Endothelial cell of umbilical vein (primary cell): ENCODE results near the gene EFHD2. TPM values are rescaled to one million over a fixed set of nuclear protein-coding genes. Genes with fewer than 3 reads are reported as not detected.

Source experiments
- BruUV-seq: library from RNA; stranded (reverse); fragments of 400-500 nt; replicated peaks from 2 replicates; lab custom pipeline; 2021; lab: Mats Ljungman, UMichigan
- CTCF ChIA-PET: fragments of 300-600, 350-600 bp; sonication (Branson Sonifier 250); formaldehyde crosslinking; loops from one replicate; lab custom pipeline; 2021; ENCODE audit warnings: antibody characterized with exemption, inconsistent platforms; lab: Charles Lee
- POLR2A ChIA-PET: fragments of 300-600, 350-600 bp; sonication (Branson Sonifier 250); formaldehyde crosslinking; loops from one replicate; lab custom pipeline; 2021; ENCODE audit warnings: antibody characterized with exemption, inconsistent platforms; lab: Charles Lee
- DNase-seq: peaks from one replicate; pipeline ENCODE4 v3.0.0-alpha.2; 2011; ENCODE audit warnings: low read depth, low spot score
- FAIRE-seq: peaks from 2 replicates; lab custom pipeline; 2011; peaks lifted over from hg19 to GRCh38; lab: Jason Lieb, UNC
- H2AFZ ChIP-seq: 2 replicates; pipeline ENCODE4 v1.6.0; 2012; ENCODE audit warnings: low read depth, low read length, control low read depth, inconsistent platforms
- H3K27ac ChIP-seq: 2 replicates; pipeline ENCODE4 v1.5.1; 2011; ENCODE audit warnings: low read depth, mild to moderate bottlenecking, control low read depth, low read length, moderate library complexity; ENCODE audit not compliant: insufficient read depth
- H3K27me3 ChIP-seq, 2 experiments: 2 replicates each; pipeline versions ENCODE4 v1.6.0 to v1.6.1; 2011; ENCODE audit warnings: low read length in 2 of 2, mixed read lengths in 1 of 2; ENCODE audit not compliant: control insufficient read depth in 2 of 2, insufficient read depth in 2 of 2
- H3K36me3 ChIP-seq, 2 experiments: 2 replicates in 1 of 2; 3 replicates in 1 of 2; pipeline ENCODE4 v1.5.1; 2011; ENCODE audit warnings: low read length in 2 of 2, mild to moderate bottlenecking in 1 of 2, moderate library complexity in 1 of 2; ENCODE audit not compliant: control insufficient read depth in 2 of 2, insufficient read depth in 2 of 2; ENCODE audit errors: extremely low read depth in 1 of 2
- H3K4me1 ChIP-seq: 3 replicates; pipeline ENCODE4 v1.5.1; 2011; ENCODE audit warnings: mild to moderate bottlenecking, low read length; ENCODE audit not compliant: control insufficient read depth, insufficient read depth; ENCODE audit errors: extremely low read depth
- H3K4me2 ChIP-seq: 2 replicates; pipeline ENCODE4 v1.6.1; 2011; ENCODE audit warnings: low read length, control low read depth, mixed read lengths; ENCODE audit not compliant: insufficient read depth
- H3K4me3 ChIP-seq, 3 experiments: fragments of 200-600 bp in 1 of 3; sonication (generic), shearing (Covaris generic) in 1 of 3; replicated peaks in 1 of 3; 2 replicates each; pipeline ENCODE4 v1.5.1; 2011 to 2016; ENCODE audit warnings: control low read depth in 3 of 3, low read length in 3 of 3, mild to moderate bottlenecking in 2 of 3, inconsistent platforms in 1 of 3, low read depth in 1 of 3, moderate library complexity in 1 of 3; ENCODE audit not compliant: insufficient read depth in 1 of 3
- H3K79me2 ChIP-seq: 2 replicates; pipeline ENCODE4 v1.6.0; 2012; ENCODE audit warnings: low read length, inconsistent platforms; ENCODE audit not compliant: control insufficient read depth, insufficient read depth
- H3K9ac ChIP-seq: replicated peaks from 2 replicates; pipeline ENCODE3; 2011; ENCODE audit warnings: low read length, control low read depth; ENCODE audit not compliant: insufficient read depth; ENCODE audit errors: extremely low read depth
- H3K9me1 ChIP-seq: replicated peaks from 3 replicates; pipeline ENCODE4 v1.6.0; 2011; ENCODE audit warnings: mild to moderate bottlenecking, low read length; ENCODE audit not compliant: control insufficient read depth, insufficient read depth; ENCODE audit errors: extremely low read depth
- H3K9me3 ChIP-seq: replicated peaks from 2 replicates; pipeline ENCODE4 v1.5.1; 2012; ENCODE audit warnings: low read length, inconsistent platforms; ENCODE audit not compliant: control insufficient read depth, insufficient read depth
- H4K20me1 ChIP-seq: replicated peaks from 2 replicates; pipeline ENCODE3; 2011; ENCODE audit warnings: mild to moderate bottlenecking, low read length; ENCODE audit not compliant: control insufficient read depth, insufficient read depth; ENCODE audit errors: extremely low read depth
- EZH2 ChIP-seq: IDR thresholded peaks from 2 replicates; pipeline ENCODE4 v1.6.1; 2012; ENCODE audit warnings: borderline replicate concordance, low read depth, mild to moderate bottlenecking, moderate library complexity, low read length, inconsistent platforms; ENCODE audit not compliant: severe bottlenecking
- FOS ChIP-seq: IDR thresholded peaks from 2 replicates; pipeline ENCODE4 v1.6.1; 2011; ENCODE audit warnings: mild to moderate bottlenecking, low read length, moderate library complexity, borderline replicate concordance; ENCODE audit not compliant: insufficient read depth
- GATA2 ChIP-seq: IDR thresholded peaks from 2 replicates; pipeline ENCODE4 v1.7.0; 2011; ENCODE audit warnings: low read depth, mild to moderate bottlenecking, moderate library complexity, mixed read lengths, low read length; ENCODE audit not compliant: insufficient read length, insufficient read depth
- JUN ChIP-seq: IDR thresholded peaks from 2 replicates; pipeline ENCODE4 v1.6.1; 2011; ENCODE audit warnings: borderline replicate concordance, low read depth; ENCODE audit not compliant: insufficient read length, insufficient read depth
- MAX ChIP-seq: IDR thresholded peaks from 2 replicates; pipeline ENCODE4 v1.6.1; 2011; ENCODE audit not compliant: insufficient read depth, insufficient read length
- MYC ChIP-seq: IDR thresholded peaks from one replicate; pipeline ENCODE4 v1.6.1; 2011; ENCODE audit warnings: mild to moderate bottlenecking, low read depth, low read length
- POLR2A ChIP-seq: IDR thresholded peaks from 2 replicates; pipeline ENCODE4 v1.6.1; 2012; ENCODE audit warnings: low read depth, mild to moderate bottlenecking, control low read depth, low read length
- POLR2AphosphoS5 ChIP-seq: IDR thresholded peaks from 2 replicates; pipeline ENCODE4 v1.6.1; 2012; ENCODE audit warnings: low read depth, mild to moderate bottlenecking, control low read depth, low read length, moderate library complexity; ENCODE audit not compliant: insufficient read depth
- dilution Hi-C: fragments of 300-500 bp; cut with MboI; formaldehyde crosslinking; loops from one replicate; pipeline ENCODE4 v1.15.0; 2019; ENCODE audit warnings: low sequenced_read_pairs; ENCODE audit not compliant: extremely low pct_ligation_motif_present
- intact Hi-C: fragments of 100-400 bp; cut with micrococcal nuclease; formaldehyde crosslinking; loops from one replicate; pipeline ENCODE4 v1.10.0; 2022
- polyA plus RNA-seq, 4 experiments: library from polyadenylated mRNA; depleted of rRNA in 3 of 4; stranded (reverse) in 3 of 4; unstranded in 1 of 4; fragments of >200 nt; gene quantifications; 2 replicates each; pipeline versions ENCODE4 v1.2.1 to v1.2.3, GENCODE V29; 2011 to 2012; ENCODE audit warnings: missing spikeins in 1 of 4
- total RNA-seq: library from RNA; stranded (reverse); gene quantifications from 2 replicates; pipeline ENCODE4 v1.2.3, GENCODE V29; 2021
- TF ChIP-seq, protein P1 (sequence below), 2 donors: IDR thresholded peaks; 1 replicate in 1 of 2; 2 replicates in 1 of 2; pipeline ENCODE4 v1.5.1; 2011; ENCODE audit warnings: low read length in 2 of 2, mild to moderate bottlenecking in 2 of 2, moderate library complexity in 2 of 2, control low read depth in 1 of 2, inconsistent platforms in 1 of 2, low read depth in 1 of 2; ENCODE audit not compliant: insufficient read depth in 1 of 2; ENCODE audit errors: extremely low read depth in 1 of 2

Gene EFHD2
- total and polyA plus RNA-seq, 2 donors (not counting 3 experiments of a cell fraction or from before 2014, with no cell fraction given) = 50.2 to 73.5 TPM

GRCh38 chr1:15455522-15455921 is 45.8 kb downstream of the EFHD2 start:
- BruUV-seq = no TSS peak
- no peaks in the 10 kb centered on the region for H3K36me3 ChIP-seq

GRCh38 chr1:15456313-15456954 is 46.7 kb downstream of the EFHD2 start, which contains the start of gene CELA2A:
Gene CELA2A (plus strand): TSS chr1:15456732. CDS start chr1:15456754, 22 bp downstream.
- dilution Hi-C loops (no loop called here), intact Hi-C loops (no loop called here)
- POLR2A ChIA-PET = no interaction called here

More at GRCh38 chr1:15455522-15455921, 45.8 kb downstream of the EFHD2 start:
- Histone ChIP-seq H3K9ac (no peak overlapping the region), H2AFZ (no peak overlapping the region), H4K20me1 (no peaks in the 10 kb centered on the region), H3K4me2 (no peak overlapping the region), H3K4me1 (no peaks in the 10 kb centered on the region), H3K4me3 (no peak overlapping the region), H3K79me2 (no peaks in the 10 kb centered on the region), H3K27ac (no peak overlapping the region), H3K27me3 (no peaks in the 10 kb centered on the region), H3K9me1 (no peaks in the 10 kb centered on the region), H3K9me3 (no peaks in the 10 kb centered on the region)
- intact Hi-C loops (no loop called here), dilution Hi-C loops (no loop called here)
- TF ChIP-seq FOS = no peak
- TF ChIP-seq, protein P1, sequence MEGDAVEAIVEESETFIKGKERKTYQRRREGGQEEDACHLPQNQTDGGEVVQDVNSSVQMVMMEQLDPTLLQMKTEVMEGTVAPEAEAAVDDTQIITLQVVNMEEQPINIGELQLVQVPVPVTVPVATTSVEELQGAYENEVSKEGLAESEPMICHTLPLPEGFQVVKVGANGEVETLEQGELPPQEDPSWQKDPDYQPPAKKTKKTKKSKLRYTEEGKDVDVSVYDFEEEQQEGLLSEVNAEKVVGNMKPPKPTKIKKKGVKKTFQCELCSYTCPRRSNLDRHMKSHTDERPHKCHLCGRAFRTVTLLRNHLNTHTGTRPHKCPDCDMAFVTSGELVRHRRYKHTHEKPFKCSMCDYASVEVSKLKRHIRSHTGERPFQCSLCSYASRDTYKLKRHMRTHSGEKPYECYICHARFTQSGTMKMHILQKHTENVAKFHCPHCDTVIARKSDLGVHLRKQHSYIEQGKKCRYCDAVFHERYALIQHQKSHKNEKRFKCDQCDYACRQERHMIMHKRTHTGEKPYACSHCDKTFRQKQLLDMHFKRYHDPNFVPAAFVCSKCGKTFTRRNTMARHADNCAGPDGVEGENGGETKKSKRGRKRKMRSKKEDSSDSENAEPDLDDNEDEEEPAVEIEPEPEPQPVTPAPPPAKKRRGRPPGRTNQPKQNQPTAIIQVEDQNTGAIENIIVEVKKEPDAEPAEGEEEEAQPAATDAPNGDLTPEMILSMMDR (IDR thresholded peaks at IDR 0.05; ENCODE audit: extremely low read depth in 1 of 2, insufficient read depth in 1 of 2, low read depth in 1 of 2, low read length in 2 of 2) = no peak
- FAIRE-seq (no peak), DNase-seq (no peak)
- ChIA-PET CTCF (no interaction called here), POLR2A (no interaction called here)

More at GRCh38 chr1:15456313-15456954, 46.7 kb downstream of the EFHD2 start, which contains the start of gene CELA2A:
- Histone ChIP-seq H3K4me1 (no peaks in the 10 kb centered on the region), H3K9me3 (no peaks in the 10 kb centered on the region), H3K36me3 (no peaks in the 10 kb centered on the region), H3K27ac (no peak within 1 kb of the TSS), H3K79me2 (no peaks in the 10 kb centered on the region), H3K27me3 (no peaks in the 10 kb centered on the region), H3K4me2 (no peak within 1 kb of the TSS), H2AFZ (no peak within 1 kb of the TSS), H4K20me1 (no peaks in the 10 kb centered on the region), H3K9ac (no peak within 1 kb of the TSS), H3K4me3 (no peak within 1 kb of the TSS), H3K9me1 (no peaks in the 10 kb centered on the region)
- DNase-seq (no peak), FAIRE-seq (no peak)
- TF ChIP-seq POLR2A = no peak
- no peak for TF ChIP-seq FOS
- no peak for TF ChIP-seq JUN
- no peak for TF ChIP-seq GATA2
- TF ChIP-seq, protein P1 (IDR thresholded peaks at IDR 0.05; ENCODE audit: extremely low read depth in 1 of 2, insufficient read depth in 1 of 2, low read depth in 1 of 2, low read length in 2 of 2) = no peak
- TF ChIP-seq MAX = no peak
- TF ChIP-seq EZH2 = no peak
- TF ChIP-seq POLR2AphosphoS5 = no peak
- TF ChIP-seq MYC = no peak
- BruUV-seq = no TSS peak
- CTCF ChIA-PET = no interaction called here
